Progenitor cell of endocrine pancreas (in vitro differentiated cells): ENCODE results near the gene ANXA9. TPM values are rescaled to one million over a fixed set of nuclear protein-coding genes. Genes with fewer than 3 reads are reported as not detected.

Experiments
- DNase-seq: peaks from one replicate; pipeline ENCODE4 v3.0.0; 2021; ENCODE audit warnings: low spot score; ENCODE audit not compliant: unreplicated experiment
- H3K27ac Mint-ChIP-seq: 2 replicates; pipeline ENCODE4 v1.8.0; 2021; ENCODE audit warnings: mild to moderate bottlenecking, moderate library complexity, mixed read lengths
- H3K27me3 Mint-ChIP-seq: 2 replicates; pipeline ENCODE4 v1.8.0; 2021; ENCODE audit warnings: mixed read lengths
- H3K36me3 Mint-ChIP-seq: 2 replicates; pipeline ENCODE4 v1.8.0; 2022; ENCODE audit warnings: mixed read lengths; ENCODE audit not compliant: insufficient read depth
- H3K4me1 Mint-ChIP-seq: 2 replicates; pipeline ENCODE4 v1.8.0; 2021; ENCODE audit warnings: low read depth, mixed read lengths
- H3K4me3 Mint-ChIP-seq: 2 replicates; pipeline ENCODE4 v1.8.0; 2021; ENCODE audit warnings: low read depth, mild to moderate bottlenecking, moderate library complexity, mixed read lengths
- H3K9me3 Mint-ChIP-seq: 2 replicates; pipeline ENCODE4 v1.8.0; 2021; ENCODE audit warnings: low read depth, mixed read lengths
- total RNA-seq: library from RNA; stranded (reverse); gene quantifications from 2 replicates; pipeline ENCODE4 v1.2.1, GENCODE V29; 2021
- TF ChIP-seq, protein P1 (sequence below): fragments of 200-600 bp; sonication (generic); IDR thresholded peaks from one replicate; pipeline ENCODE4 v1.5.0; 2021; ENCODE audit warnings: antibody characterized with exemption, mild to moderate bottlenecking; ENCODE audit not compliant: unreplicated experiment

The ANXA9 gene
- total RNA-seq, 1 donor from 2014 or later: 3.5 TPM

GRCh38 chr1:150981177-150981804, 801 bp upstream of the ANXA9 start:
- Mint-ChIP-seq H3K27me3 (peaks cover 5% of the 10 kb centered on the region), H3K4me1 (peaks cover 34% of the 10 kb centered on the region), H3K36me3 (no peaks in the 10 kb centered on the region), H3K4me3 (peak overlapping the region; percentile 50), H3K27ac (peak overlapping the region; percentile 92), H3K9me3 (no peaks in the 10 kb centered on the region)
- no peak for DNase-seq
- TF ChIP-seq, protein P1, sequence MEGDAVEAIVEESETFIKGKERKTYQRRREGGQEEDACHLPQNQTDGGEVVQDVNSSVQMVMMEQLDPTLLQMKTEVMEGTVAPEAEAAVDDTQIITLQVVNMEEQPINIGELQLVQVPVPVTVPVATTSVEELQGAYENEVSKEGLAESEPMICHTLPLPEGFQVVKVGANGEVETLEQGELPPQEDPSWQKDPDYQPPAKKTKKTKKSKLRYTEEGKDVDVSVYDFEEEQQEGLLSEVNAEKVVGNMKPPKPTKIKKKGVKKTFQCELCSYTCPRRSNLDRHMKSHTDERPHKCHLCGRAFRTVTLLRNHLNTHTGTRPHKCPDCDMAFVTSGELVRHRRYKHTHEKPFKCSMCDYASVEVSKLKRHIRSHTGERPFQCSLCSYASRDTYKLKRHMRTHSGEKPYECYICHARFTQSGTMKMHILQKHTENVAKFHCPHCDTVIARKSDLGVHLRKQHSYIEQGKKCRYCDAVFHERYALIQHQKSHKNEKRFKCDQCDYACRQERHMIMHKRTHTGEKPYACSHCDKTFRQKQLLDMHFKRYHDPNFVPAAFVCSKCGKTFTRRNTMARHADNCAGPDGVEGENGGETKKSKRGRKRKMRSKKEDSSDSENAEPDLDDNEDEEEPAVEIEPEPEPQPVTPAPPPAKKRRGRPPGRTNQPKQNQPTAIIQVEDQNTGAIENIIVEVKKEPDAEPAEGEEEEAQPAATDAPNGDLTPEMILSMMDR: no peak

DNA sequence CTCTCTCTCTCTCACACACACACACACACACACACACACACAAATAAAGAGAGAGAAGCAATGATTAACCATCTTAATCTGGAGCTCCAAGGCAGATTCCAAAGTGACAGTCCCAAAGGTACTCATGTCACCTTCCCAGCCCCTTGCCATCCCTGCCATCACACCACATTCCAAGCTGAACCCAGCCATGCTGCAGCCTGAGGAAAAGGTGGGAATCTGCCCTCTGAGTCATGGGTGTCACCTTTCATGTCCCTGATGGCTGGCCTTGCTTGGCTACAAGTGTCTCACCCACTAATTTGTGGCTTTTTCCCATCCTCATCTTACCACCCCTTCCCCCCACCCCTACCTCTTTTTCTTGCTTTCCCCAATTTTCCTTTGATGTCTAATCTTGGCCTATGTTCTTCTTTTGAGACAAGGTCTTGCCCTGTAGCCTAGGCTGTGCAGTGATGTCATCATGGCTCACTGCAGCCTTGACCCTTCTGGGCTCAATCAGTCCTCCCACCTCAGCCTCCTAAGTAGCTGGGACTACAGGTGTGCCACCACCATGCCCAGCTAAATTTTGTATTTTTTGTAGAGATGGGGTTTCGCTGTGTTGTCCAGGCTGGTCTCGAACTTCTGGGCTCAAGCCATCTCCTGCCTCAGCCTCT, 3.2 kb downstream of the ANXA9 start:
- no peaks in the 10 kb centered on the region for H3K27me3 Mint-ChIP-seq
- DNase-seq: no peak
- H3K4me1 Mint-ChIP-seq: peaks cover 24% of the 10 kb centered on the region
- H3K27ac Mint-ChIP-seq: no peak overlapping the region
- TF ChIP-seq, protein P1: no peak
- no peaks in the 10 kb centered on the region for H3K9me3 Mint-ChIP-seq
- no peak overlapping the region for H3K4me3 Mint-ChIP-seq
- H3K36me3 Mint-ChIP-seq: no peaks in the 10 kb centered on the region

DNA sequence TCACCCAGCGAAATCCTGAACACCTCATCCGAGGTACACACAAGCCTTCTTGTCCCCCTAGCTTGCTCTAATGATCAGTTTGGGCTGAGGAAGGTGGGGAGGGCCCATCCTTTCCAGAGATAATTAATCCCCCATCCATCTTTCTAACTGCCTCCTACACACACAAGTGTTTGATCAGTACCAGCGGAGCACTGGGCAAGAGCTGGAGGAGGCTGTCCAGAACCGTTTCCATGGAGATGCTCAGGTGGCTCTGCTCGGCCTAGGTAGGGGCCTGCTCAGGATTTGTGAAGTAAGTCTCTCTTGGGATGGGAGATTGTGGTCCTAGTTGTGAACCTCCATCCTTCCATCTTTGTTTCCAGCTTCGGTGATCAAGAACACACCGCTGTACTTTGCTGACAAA, 5.8 kb downstream of the ANXA9 start:
- TF ChIP-seq, protein P1: no peak
- peaks cover 4% of the 10 kb centered on the region for H3K4me1 Mint-ChIP-seq
- no peak for DNase-seq
- H3K9me3 Mint-ChIP-seq: no peaks in the 10 kb centered on the region
- no peak overlapping the region for H3K27ac Mint-ChIP-seq
- H3K4me3 Mint-ChIP-seq: no peak overlapping the region
- no peaks in the 10 kb centered on the region for H3K36me3 Mint-ChIP-seq
- H3K27me3 Mint-ChIP-seq: no peaks in the 10 kb centered on the region

DNA sequence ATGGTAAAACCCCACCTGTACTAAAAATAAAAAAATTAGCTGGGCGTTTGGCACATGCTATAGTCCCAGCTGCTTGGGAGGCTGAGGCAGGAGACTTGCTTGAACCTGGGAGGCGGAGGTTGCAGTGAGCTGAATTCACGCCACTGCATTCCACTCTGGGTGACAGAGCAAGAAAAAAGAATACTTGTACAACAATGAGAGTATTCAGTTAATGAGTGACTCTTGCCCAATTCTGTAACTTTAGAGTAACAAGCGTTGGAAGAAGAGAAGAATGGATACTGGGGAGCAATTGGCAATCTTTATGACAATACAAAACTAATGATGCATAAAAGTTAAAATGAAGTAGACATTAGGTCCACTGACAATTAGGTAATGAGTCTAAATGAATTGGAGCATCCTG, 10.5 kb downstream of the ANXA9 start:
- Mint-ChIP-seq H3K36me3 (peaks cover 5% of the 10 kb centered on the region), H3K4me3 (no peak overlapping the region), H3K4me1 (no peaks in the 10 kb centered on the region), H3K27me3 (no peaks in the 10 kb centered on the region), H3K27ac (no peak overlapping the region), H3K9me3 (no peaks in the 10 kb centered on the region)
- TF ChIP-seq, protein P1: no peak
- no peak for DNase-seq

GRCh38 chr1:150994248-150994647, 12.2 kb downstream of the ANXA9 start:
- no peaks in the 10 kb centered on the region for H3K27me3 Mint-ChIP-seq
- no peak for DNase-seq
- TF ChIP-seq, protein P1: no peak
- no peak overlapping the region for H3K27ac Mint-ChIP-seq
- peaks cover 5% of the 10 kb centered on the region for H3K36me3 Mint-ChIP-seq
- H3K4me3 Mint-ChIP-seq: no peak overlapping the region
- no peaks in the 10 kb centered on the region for H3K9me3 Mint-ChIP-seq
- H3K4me1 Mint-ChIP-seq: no peaks in the 10 kb centered on the region
